ENCODE measurements around the gene YJU2. TPM values are rescaled to one million over a fixed set of nuclear protein-coding genes. Genes with fewer than 3 reads are reported as not detected.

YJU2 gene
- total RNA-seq, 1 donor from 2014 or later: 22.1 TPM

- Mint-ChIP-seq H3K27me3 (ENCODE audit: low read depth) (peaks cover 64% of the 10 kb centered on the region), H3K4me1 (peaks cover 10% of the 10 kb centered on the region), H3K36me3 (no peaks in the 10 kb centered on the region), H3K27ac (no peak overlapping the region), H3K4me3 (no peak overlapping the region), H3K9me3 (no peaks in the 10 kb centered on the region)
- no peak for DNase-seq (ENCODE audit: low spot score in 2 of 2, unreplicated experiment in 2 of 2)
- no peak for TF ChIP-seq CTCF (IDR thresholded peaks at IDR 0.05; ENCODE audit: unreplicated experiment)
Observed at GRCh38 chr19:4200940-4201542, 45.8 kb upstream of the YJU2 start.

DNA sequence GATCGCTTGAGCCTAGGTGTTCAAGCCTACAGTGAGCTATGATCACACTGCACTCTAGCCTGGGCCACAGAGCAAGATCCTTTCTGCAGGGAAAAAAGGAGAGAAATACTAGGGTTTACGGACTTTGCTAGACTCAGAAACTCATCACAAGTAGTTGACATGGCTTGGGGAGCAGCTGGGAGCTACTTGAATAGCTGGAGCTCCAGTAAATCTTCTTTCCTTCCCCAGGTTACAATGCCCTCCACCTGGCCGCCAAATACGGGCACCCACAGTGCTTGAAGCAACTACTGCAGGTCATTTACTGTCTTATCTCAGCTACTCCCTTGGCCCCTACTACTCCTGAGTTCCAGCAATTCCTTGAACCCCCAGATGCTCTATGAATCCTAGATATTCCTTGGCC lies 45.1 kb upstream of the YJU2 start:
- TF ChIP-seq CTCF (IDR thresholded peaks at IDR 0.05; ENCODE audit: unreplicated experiment): no peak
- H3K27me3 Mint-ChIP-seq (ENCODE audit: low read depth): peaks cover 57% of the 10 kb centered on the region
- peaks cover 10% of the 10 kb centered on the region for H3K4me1 Mint-ChIP-seq
- no peaks in the 10 kb centered on the region for H3K9me3 Mint-ChIP-seq
- no peak overlapping the region for H3K4me3 Mint-ChIP-seq
- no peaks in the 10 kb centered on the region for H3K36me3 Mint-ChIP-seq
- DNase-seq (ENCODE audit: low spot score in 2 of 2, unreplicated experiment in 2 of 2): no peak
- H3K27ac Mint-ChIP-seq: no peak overlapping the region

DNA sequence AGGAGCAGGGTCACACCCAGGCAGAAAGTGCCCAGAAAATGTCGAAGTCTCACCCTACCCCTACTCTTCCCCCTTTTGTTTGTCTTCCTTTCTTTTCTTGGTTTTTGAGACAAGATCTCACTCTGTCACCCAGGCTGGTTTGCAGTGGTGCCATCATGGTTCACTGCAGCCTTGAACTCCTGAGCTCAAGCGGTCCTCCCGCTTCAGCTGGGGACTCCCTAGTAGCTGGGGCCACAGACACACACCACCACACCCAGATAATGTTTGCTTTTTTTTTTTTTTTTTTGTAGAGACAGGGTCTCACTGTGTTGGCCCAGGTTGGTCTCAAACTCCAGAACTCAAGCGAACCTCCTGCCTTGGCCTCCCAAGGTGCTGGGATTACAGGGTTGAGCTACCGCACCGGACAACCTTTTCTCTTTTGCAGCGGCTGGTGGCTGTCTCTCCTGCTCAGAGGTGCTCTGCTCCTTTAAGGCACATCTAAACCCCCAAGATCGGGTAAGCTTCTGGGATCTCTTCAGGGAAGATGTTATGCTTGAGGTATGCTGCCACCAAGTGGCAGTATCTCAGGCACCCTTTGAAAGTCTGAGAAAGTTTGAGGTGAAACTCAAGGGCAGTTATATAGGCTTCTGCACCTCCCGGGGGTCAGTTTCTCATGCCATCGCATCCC lies 39.9 kb upstream of the YJU2 start:
- H3K4me1 Mint-ChIP-seq: no peaks in the 10 kb centered on the region
- no peak for DNase-seq (ENCODE audit: low spot score in 2 of 2, unreplicated experiment in 2 of 2)
- no peaks in the 10 kb centered on the region for H3K9me3 Mint-ChIP-seq
- TF ChIP-seq CTCF (IDR thresholded peaks at IDR 0.05; ENCODE audit: unreplicated experiment): no peak
- peaks cover 15% of the 10 kb centered on the region for H3K27me3 Mint-ChIP-seq (ENCODE audit: low read depth)
- no peak overlapping the region for H3K27ac Mint-ChIP-seq
- no peak overlapping the region for H3K4me3 Mint-ChIP-seq
- H3K36me3 Mint-ChIP-seq: no peaks in the 10 kb centered on the region

DNA sequence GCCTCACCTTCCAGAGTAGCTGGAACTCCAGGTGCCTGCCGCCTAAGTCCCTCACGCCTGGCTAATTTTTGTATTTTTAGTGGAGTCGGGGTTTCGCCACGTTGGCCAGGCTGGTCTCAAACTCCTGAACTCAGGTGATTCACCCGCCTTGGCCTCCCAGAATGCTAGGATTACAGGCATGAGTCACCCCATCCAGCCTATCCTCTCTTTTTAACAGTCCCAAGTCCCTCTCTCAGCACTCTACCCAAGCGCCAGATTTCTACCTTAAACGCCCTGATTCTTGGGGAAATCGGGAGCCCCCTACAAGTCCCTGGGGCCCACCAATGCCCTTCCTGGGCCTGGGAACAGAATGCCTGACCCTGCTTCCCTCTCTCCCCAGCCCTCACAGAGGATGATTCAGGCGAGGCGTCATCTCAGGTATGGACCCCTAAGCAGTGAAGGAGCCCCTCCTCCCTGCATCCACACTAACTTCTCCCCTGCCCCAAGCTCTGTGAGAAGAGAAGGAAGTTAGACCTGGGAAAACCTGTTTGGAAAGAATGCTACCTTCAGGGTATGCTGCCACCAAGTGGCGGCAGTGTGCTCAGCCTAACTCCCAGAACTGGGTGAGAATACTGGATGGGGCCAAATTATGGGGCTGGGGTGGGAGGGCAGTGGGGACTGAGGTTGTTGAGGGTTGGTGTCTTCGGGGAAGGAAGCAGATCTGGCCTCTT lies 38.3 kb upstream of the YJU2 start:
- H3K4me1 Mint-ChIP-seq: no peaks in the 10 kb centered on the region

GRCh38 chr19:4210166-4210731 lies 36.6 kb upstream of the YJU2 start:
- H3K4me1 Mint-ChIP-seq: no peaks in the 10 kb centered on the region
- peaks cover 29% of the 10 kb centered on the region for H3K27me3 Mint-ChIP-seq (ENCODE audit: low read depth)
- H3K9me3 Mint-ChIP-seq: no peaks in the 10 kb centered on the region
- no peak for TF ChIP-seq CTCF (IDR thresholded peaks at IDR 0.05; ENCODE audit: unreplicated experiment)
- H3K27ac Mint-ChIP-seq: no peak overlapping the region
- H3K36me3 Mint-ChIP-seq: no peaks in the 10 kb centered on the region
- no peak for DNase-seq (ENCODE audit: low spot score in 2 of 2, unreplicated experiment in 2 of 2)
- H3K4me3 Mint-ChIP-seq: no peak overlapping the region

More for the DNA sequence above, 38.3 kb upstream of the YJU2 start:
- no peak for TF ChIP-seq CTCF (IDR thresholded peaks at IDR 0.05; ENCODE audit: unreplicated experiment)
- no peak overlapping the region for H3K27ac Mint-ChIP-seq
- DNase-seq (ENCODE audit: low spot score in 2 of 2, unreplicated experiment in 2 of 2): no peak
- no peak overlapping the region for H3K4me3 Mint-ChIP-seq
- peaks cover 19% of the 10 kb centered on the region for H3K27me3 Mint-ChIP-seq (ENCODE audit: low read depth)
- H3K36me3 Mint-ChIP-seq: no peaks in the 10 kb centered on the region
- no peaks in the 10 kb centered on the region for H3K9me3 Mint-ChIP-seq
